ENCODE measurements around the gene LGALSL. TPM values are rescaled to one million over a fixed set of nuclear protein-coding genes. Genes with fewer than 3 reads are reported as not detected.

The LGALSL gene
- total and polyA plus RNA-seq, 11 donors, result 5.6 to 31.6 (median 9.6) TPM

DNA sequence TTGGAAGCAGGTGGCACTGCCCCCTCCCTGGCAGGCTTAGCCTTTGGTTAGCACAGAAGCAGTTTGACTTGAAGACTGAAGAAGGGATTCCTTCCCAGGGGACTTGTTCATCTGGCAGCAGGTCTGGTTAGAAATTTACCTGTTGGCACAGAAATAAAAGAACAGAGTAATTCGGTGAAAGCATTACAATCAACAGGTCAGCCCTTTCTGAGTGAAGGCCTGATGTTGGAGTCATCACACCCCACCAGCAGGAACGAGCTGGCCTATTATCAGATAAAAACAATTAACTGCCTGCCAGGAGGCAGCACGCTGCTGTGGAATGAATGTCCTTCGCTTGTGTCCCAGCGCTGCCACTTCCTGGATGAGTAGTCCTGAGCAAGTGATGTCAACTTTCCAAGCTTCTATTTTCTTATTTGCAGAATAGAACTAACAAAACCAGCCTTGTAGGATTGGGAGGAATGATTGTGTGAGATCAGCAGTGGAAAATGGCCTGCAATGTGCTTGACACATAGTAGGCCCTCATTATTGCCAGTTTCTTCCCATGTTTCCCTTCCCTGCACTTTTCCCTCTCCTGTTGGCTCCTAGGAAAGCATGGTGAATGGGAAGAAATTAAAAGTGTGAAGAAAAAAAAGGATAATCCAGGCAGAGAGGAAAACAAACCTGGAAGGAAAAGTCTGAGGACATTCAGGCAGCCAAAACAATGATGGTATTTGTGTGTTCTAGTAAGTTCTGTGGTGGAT is 29.0 kb downstream of the LGALSL start:
- no peaks in the 10 kb centered on the region for H3K9me3 ChIP-seq
- intact Hi-C loops (cut with DNase I), result loop anchor here in 3 of 10 donors (10.0 kb wide), 3 partner anchors 78 to 438 kb away; no protein-coding TSS in a partner anchor
- no peak overlapping the region for H3K27ac ChIP-seq
- TF ChIP-seq CTCF (IDR thresholded peaks at IDR 0.05), result no peak
- no peak for TF ChIP-seq POLR2A (IDR thresholded peaks at IDR 0.05)
- peaks cover 0 to 3% (median 0%) of the 10 kb centered on the region in 9 donors for H3K27me3 ChIP-seq
- peak in 2 of 4 donors; percentile 40 to 49 for ATAC-seq
- H3K4me1 ChIP-seq, result peaks cover 0 to 7% (median 1%) of the 10 kb centered on the region in 12 donors
- H3K36me3 ChIP-seq, result no peaks in the 10 kb centered on the region
- no peak overlapping the region for H3K4me3 ChIP-seq
- DNase-seq, result no peak
- WGBS, 4 donors, result 29 to 39% (median 32%) methylated on average over 5 of the region's 5 CpGs

DNA sequence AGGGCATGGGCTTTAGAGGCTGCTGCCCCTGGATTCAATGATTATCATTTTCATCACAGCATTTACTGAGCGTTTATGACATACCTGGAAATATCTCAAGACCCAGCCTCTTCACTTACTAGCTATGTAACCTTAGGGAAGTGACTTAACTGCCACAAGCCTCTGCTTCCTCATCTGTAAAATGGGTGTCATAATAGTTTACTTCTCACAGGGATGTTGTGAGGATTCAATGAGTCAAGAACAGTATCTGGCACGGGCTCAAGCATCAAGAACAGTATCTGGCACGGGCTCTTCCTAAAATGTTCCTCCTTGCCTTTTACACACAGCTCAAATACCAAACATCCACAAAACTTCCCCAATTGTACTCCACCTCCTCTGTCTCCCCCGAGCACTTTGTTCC is 31.4 kb downstream of the LGALSL start:
- H3K27ac ChIP-seq, result no peak overlapping the region
- ATAC-seq (no peak), DNase-seq (no peak)
- no peak for TF ChIP-seq CTCF (IDR thresholded peaks at IDR 0.05)
- TF ChIP-seq POLR2A (IDR thresholded peaks at IDR 0.05), result no peak
- intact Hi-C loops (cut with DNase I), result loop anchor here (5.0 to 10.0 kb wide), 7 partner anchors 33 to 441 kb away; partner anchors contain the start of gene LGALSL (in 1 of the 10)
- peaks cover 0 to 25% (median 8%) of the 10 kb centered on the region in 12 donors for H3K4me1 ChIP-seq
- peaks cover 0 to 3% (median 0%) of the 10 kb centered on the region in 9 donors for H3K27me3 ChIP-seq
- H3K9me3 ChIP-seq, result no peaks in the 10 kb centered on the region
- H3K4me3 ChIP-seq, result no peak overlapping the region
- no peaks in the 10 kb centered on the region for H3K36me3 ChIP-seq
- 67 to 81% (median 73%) methylated on average over 4 of the region's 4 CpGs for WGBS, 4 donors

- WGBS, 4 donors, result 31 to 51% (median 45%) methylated on average over 8 of the region's 8 CpGs
- TF ChIP-seq POLR2A (IDR thresholded peaks at IDR 0.05) (no peak), CTCF (IDR thresholded peaks at IDR 0.05) (no peak)
- Histone ChIP-seq H3K4me3 (no peak overlapping the region), H3K27ac (no peak overlapping the region), H3K27me3 (peaks cover 0 to 3% (median 0%) of the 10 kb centered on the region in 9 donors), H3K4me1 (peaks cover 0 to 25% (median 8%) of the 10 kb centered on the region in 12 donors), H3K9me3 (no peaks in the 10 kb centered on the region), H3K36me3 (no peaks in the 10 kb centered on the region)
- intact Hi-C loops (cut with DNase I), result loop anchor here (2.0 to 10.0 kb wide), 9 partner anchors 34 to 441 kb away; partner anchors contain the start of gene LGALSL (in 1 of the 10)
- DNase-seq (peak in 2 of 5 donors; percentile 56 to 58), ATAC-seq (peak; percentile 34 to 84 (median 68))
These were observed 32.0 kb downstream of the LGALSL start for GRCh38 chr2:64485961-64486360.
